Dermis microvascular lymphatic vessel endothelial cell (primary cell): Measurements from ENCODE around the gene MRPL34. TPM values are rescaled to one million over a fixed set of nuclear protein-coding genes. Genes with fewer than 3 reads are reported as not detected.
"Not testable (repeated sequence)": the region's sequence is repeated elsewhere in the genome, so short reads cannot be mapped to it uniquely, and the experiment has no call there.

Source experiments
- DNase-seq, 2 donors: peaks; one replicate each; pipeline versions ENCODE4 v3.0.0 to v3.0.0-alpha.2; 2010; ENCODE audit warnings: low read depth in 2 of 2
- total RNA-seq: library from RNA; depleted of rRNA; stranded (reverse); fragments of >200 nt; gene quantifications from 2 replicates; pipeline ENCODE4 v1.2.1, GENCODE V29; 2014

MRPL34 gene
- 42.1 and 46.1 TPM in 2 replicates for total RNA-seq

GRCh38 chr19:17305517-17306284, at the start of gene MRPL34:
MRPL34 (plus strand) TSS chr19:17305872; CDS start chr19:17305893, 21 bp downstream.
- DNase-seq = peak; percentile 98 to 99

GRCh38 chr19:17256130-17256529, 49.5 kb upstream of the MRPL34 start:
- no peak for DNase-seq

GRCh38 chr19:17259118-17259780, 46.4 kb upstream of the MRPL34 start:
- no peak for DNase-seq

GRCh38 chr19:17259934-17260333, 45.7 kb upstream of the MRPL34 start:
- no peak for DNase-seq

GRCh38 chr19:17260842-17261325, 44.8 kb upstream of the MRPL34 start:
- DNase-seq = peak; percentile 57 to 79

- DNase-seq = peak in 1 of 2 donors; percentile 10
These were observed 43.1 kb upstream of the MRPL34 start for GRCh38 chr19:17262557-17262956.

GRCh38 chr19:17263712-17264640, 41.7 kb upstream of the MRPL34 start:
- peak in 1 of 2 donors; percentile 11 for DNase-seq

GRCh38 chr19:17264641-17264979, 41.1 kb upstream of the MRPL34 start, which contains the start of gene USHBP1:
USHBP1 (minus strand) TSS chr19:17264745; CDS start chr19:17264299, 446 bp downstream.
- DNase-seq = peak; percentile 90 to 93

- no peak for DNase-seq
These were observed 39.6 kb upstream of the MRPL34 start for GRCh38 chr19:17266026-17266425.

GRCh38 chr19:17266589-17266974, 39.1 kb upstream of the MRPL34 start:
- DNase-seq = no peak

GRCh38 chr19:17266975-17267788, 38.5 kb upstream of the MRPL34 start, which contains the start of gene BABAM1:
BABAM1 (plus strand) TSS chr19:17267443; CDS start chr19:17268807, 1,364 bp downstream.
- DNase-seq = peak; percentile 100

GRCh38 chr19:17268754-17269153, 36.9 kb upstream of the MRPL34 start:
- no peak for DNase-seq

- not testable (repeated sequence) for DNase-seq
These were observed 30.8 kb upstream of the MRPL34 start for GRCh38 chr19:17274892-17275291.

GRCh38 chr19:17275441-17276175, 30.1 kb upstream of the MRPL34 start:
- no peak for DNase-seq

- DNase-seq = no peak
These were observed 26.2 kb upstream of the MRPL34 start for GRCh38 chr19:17279436-17279835.

GRCh38 chr19:17281391-17282304, 24.0 kb upstream of the MRPL34 start, which contains the start of gene ANKLE1:
ANKLE1 (plus strand) TSS chr19:17281901; CDS start chr19:17281921, 20 bp downstream.
- DNase-seq = peak in 1 of 2 donors; percentile 36

GRCh38 chr19:17282488-17283125, 23.1 kb upstream of the MRPL34 start:
- peak in 1 of 2 donors; percentile 83 for DNase-seq

GRCh38 chr19:17283504-17283996, 22.1 kb upstream of the MRPL34 start:
- no peak for DNase-seq
